ENCODE data around the gene TIMM23. TPM values are rescaled to one million over a fixed set of nuclear protein-coding genes. Genes with fewer than 3 reads are reported as not detected.
"Not testable (repeated sequence)": the region's sequence is repeated elsewhere in the genome, so short reads cannot be mapped to it uniquely, and the experiment has no call there.

The TIMM23 gene
- polyA plus RNA-seq (2013, experiment 1 of 2), result 84.4 TPM
- 80.4 TPM for polyA plus RNA-seq (2013, experiment 2 of 2)

GRCh38 chr10:45972106-45972812 lies at the start of gene TIMM23:
Gene TIMM23, plus strand, starts transcription at chr10:45972489. Its CDS starts 136 bp downstream, at chr10:45972625.
- H3K4me3 ChIP-seq (ENCODE audit: extremely low read depth, insufficient read depth, low read length, poor library complexity, severe bottlenecking), result peak within 1 kb of the TSS; percentile 51
- not testable (repeated sequence) for H3K4me1 ChIP-seq (ENCODE audit: control insufficient read depth, insufficient read depth, low read length, poor library complexity, severe bottlenecking); H3K9me3 ChIP-seq (ENCODE audit: control insufficient read depth, low read length)
- H3K27ac ChIP-seq (ENCODE audit: low read depth, low read length, severe bottlenecking), result peak within 1 kb of the TSS; percentile 62
- H3K36me3 ChIP-seq (ENCODE audit: control insufficient read depth, insufficient read depth, low read length), result peaks cover 10% of the 10 kb centered on the region
- WGBS, 2 experiments (ENCODE audit: insufficient coverage in 2 of 2), result 0% methylated on average over 36 of the region's 60 CpGs

GRCh38 chr10:45926790-45927189 lies 45.5 kb upstream of the TIMM23 start:
- H3K27ac ChIP-seq (ENCODE audit: low read depth, low read length, severe bottlenecking); H3K9me3 ChIP-seq (ENCODE audit: control insufficient read depth, low read length); H3K4me3 ChIP-seq (ENCODE audit: extremely low read depth, insufficient read depth, low read length, poor library complexity, severe bottlenecking); H3K36me3 ChIP-seq (ENCODE audit: control insufficient read depth, insufficient read depth, low read length); H3K4me1 ChIP-seq (ENCODE audit: control insufficient read depth, insufficient read depth, low read length, poor library complexity, severe bottlenecking): not testable (repeated sequence)
- 100% methylated on average over 1 of the region's 1 CpG for WGBS, 2 experiments (ENCODE audit: insufficient coverage in 2 of 2)

GRCh38 chr10:45931305-45931704 lies 41.0 kb upstream of the TIMM23 start:
- WGBS, 2 experiments (ENCODE audit: insufficient coverage in 2 of 2), result no CpG with 5 or more reads among the region's 4 CpGs
- not testable (repeated sequence) for H3K27ac ChIP-seq (ENCODE audit: low read depth, low read length, severe bottlenecking); H3K4me3 ChIP-seq (ENCODE audit: extremely low read depth, insufficient read depth, low read length, poor library complexity, severe bottlenecking); H3K36me3 ChIP-seq (ENCODE audit: control insufficient read depth, insufficient read depth, low read length); H3K9me3 ChIP-seq (ENCODE audit: control insufficient read depth, low read length); H3K4me1 ChIP-seq (ENCODE audit: control insufficient read depth, insufficient read depth, low read length, poor library complexity, severe bottlenecking)

GRCh38 chr10:45934788-45935187 lies 37.5 kb upstream of the TIMM23 start:
- H3K36me3 ChIP-seq (ENCODE audit: control insufficient read depth, insufficient read depth, low read length); H3K27ac ChIP-seq (ENCODE audit: low read depth, low read length, severe bottlenecking); H3K9me3 ChIP-seq (ENCODE audit: control insufficient read depth, low read length); H3K4me1 ChIP-seq (ENCODE audit: control insufficient read depth, insufficient read depth, low read length, poor library complexity, severe bottlenecking); H3K4me3 ChIP-seq (ENCODE audit: extremely low read depth, insufficient read depth, low read length, poor library complexity, severe bottlenecking): not testable (repeated sequence)
- no CpG with 5 or more reads among the region's 3 CpGs for WGBS, 2 experiments (ENCODE audit: insufficient coverage in 2 of 2)

- WGBS, 2 experiments (ENCODE audit: insufficient coverage in 2 of 2), result no CpG with 5 or more reads among the region's 2 CpGs
- not testable (repeated sequence) for H3K4me3 ChIP-seq (ENCODE audit: extremely low read depth, insufficient read depth, low read length, poor library complexity, severe bottlenecking); H3K9me3 ChIP-seq (ENCODE audit: control insufficient read depth, low read length); H3K27ac ChIP-seq (ENCODE audit: low read depth, low read length, severe bottlenecking); H3K4me1 ChIP-seq (ENCODE audit: control insufficient read depth, insufficient read depth, low read length, poor library complexity, severe bottlenecking); H3K36me3 ChIP-seq (ENCODE audit: control insufficient read depth, insufficient read depth, low read length)
Observed at GRCh38 chr10:45939176-45939697, 33.1 kb upstream of the TIMM23 start.

- H3K9me3 ChIP-seq (ENCODE audit: control insufficient read depth, low read length); H3K36me3 ChIP-seq (ENCODE audit: control insufficient read depth, insufficient read depth, low read length); H3K27ac ChIP-seq (ENCODE audit: low read depth, low read length, severe bottlenecking); H3K4me3 ChIP-seq (ENCODE audit: extremely low read depth, insufficient read depth, low read length, poor library complexity, severe bottlenecking); H3K4me1 ChIP-seq (ENCODE audit: control insufficient read depth, insufficient read depth, low read length, poor library complexity, severe bottlenecking): not testable (repeated sequence)
- no CpG with 5 or more reads among the region's 1 CpG for WGBS, 2 experiments (ENCODE audit: insufficient coverage in 2 of 2)
Observed at GRCh38 chr10:45941196-45941595, 31.1 kb upstream of the TIMM23 start.

- not testable (repeated sequence) for H3K27ac ChIP-seq (ENCODE audit: low read depth, low read length, severe bottlenecking); H3K9me3 ChIP-seq (ENCODE audit: control insufficient read depth, low read length); H3K4me3 ChIP-seq (ENCODE audit: extremely low read depth, insufficient read depth, low read length, poor library complexity, severe bottlenecking); H3K36me3 ChIP-seq (ENCODE audit: control insufficient read depth, insufficient read depth, low read length); H3K4me1 ChIP-seq (ENCODE audit: control insufficient read depth, insufficient read depth, low read length, poor library complexity, severe bottlenecking)
- WGBS, 2 experiments (ENCODE audit: insufficient coverage in 2 of 2), result no CpG with 5 or more reads among the region's 4 CpGs
Observed at GRCh38 chr10:45945476-45945875, 26.8 kb upstream of the TIMM23 start.

- not testable (repeated sequence) for H3K27ac ChIP-seq (ENCODE audit: low read depth, low read length, severe bottlenecking); H3K36me3 ChIP-seq (ENCODE audit: control insufficient read depth, insufficient read depth, low read length); H3K4me1 ChIP-seq (ENCODE audit: control insufficient read depth, insufficient read depth, low read length, poor library complexity, severe bottlenecking); H3K9me3 ChIP-seq (ENCODE audit: control insufficient read depth, low read length); H3K4me3 ChIP-seq (ENCODE audit: extremely low read depth, insufficient read depth, low read length, poor library complexity, severe bottlenecking)
- WGBS, 2 experiments (ENCODE audit: insufficient coverage in 2 of 2), result no CpG with 5 or more reads among the region's 1 CpG
Observed at GRCh38 chr10:45947363-45947762, 24.9 kb upstream of the TIMM23 start.

GRCh38 chr10:45948801-45949200 lies 23.5 kb upstream of the TIMM23 start:
- H3K4me3 ChIP-seq (ENCODE audit: extremely low read depth, insufficient read depth, low read length, poor library complexity, severe bottlenecking); H3K4me1 ChIP-seq (ENCODE audit: control insufficient read depth, insufficient read depth, low read length, poor library complexity, severe bottlenecking); H3K9me3 ChIP-seq (ENCODE audit: control insufficient read depth, low read length); H3K27ac ChIP-seq (ENCODE audit: low read depth, low read length, severe bottlenecking); H3K36me3 ChIP-seq (ENCODE audit: control insufficient read depth, insufficient read depth, low read length): not testable (repeated sequence)

- no CpG with 5 or more reads among the region's 4 CpGs for WGBS, 2 experiments (ENCODE audit: insufficient coverage in 2 of 2)
- not testable (repeated sequence) for H3K36me3 ChIP-seq (ENCODE audit: control insufficient read depth, insufficient read depth, low read length); H3K4me1 ChIP-seq (ENCODE audit: control insufficient read depth, insufficient read depth, low read length, poor library complexity, severe bottlenecking); H3K4me3 ChIP-seq (ENCODE audit: extremely low read depth, insufficient read depth, low read length, poor library complexity, severe bottlenecking); H3K9me3 ChIP-seq (ENCODE audit: control insufficient read depth, low read length); H3K27ac ChIP-seq (ENCODE audit: low read depth, low read length, severe bottlenecking)
Observed at GRCh38 chr10:45954367-45954766, 17.9 kb upstream of the TIMM23 start.

GRCh38 chr10:45956634-45957033 lies 15.7 kb upstream of the TIMM23 start:
- H3K4me1 ChIP-seq (ENCODE audit: control insufficient read depth, insufficient read depth, low read length, poor library complexity, severe bottlenecking); H3K9me3 ChIP-seq (ENCODE audit: control insufficient read depth, low read length); H3K27ac ChIP-seq (ENCODE audit: low read depth, low read length, severe bottlenecking); H3K4me3 ChIP-seq (ENCODE audit: extremely low read depth, insufficient read depth, low read length, poor library complexity, severe bottlenecking); H3K36me3 ChIP-seq (ENCODE audit: control insufficient read depth, insufficient read depth, low read length): not testable (repeated sequence)
- no CpG with 5 or more reads among the region's 6 CpGs for WGBS, 2 experiments (ENCODE audit: insufficient coverage in 2 of 2)

Measured in mesodermal cell (in vitro differentiated cells).